KMS-11 (cell line): ENCODE results near the gene NACAD.

Experiments used
- H2AFZ ChIP-seq: fragments of 200-600 bp; sonication (generic); 2 replicates; pipeline ENCODE4 v1.6.1; 2016; ENCODE audit warnings: antibody characterized with exemption, mixed run types, low read depth
- H3K27ac ChIP-seq: fragments of 200-600 bp; sonication (generic); 2 replicates; pipeline ENCODE4 v1.6.1; 2016; ENCODE audit warnings: mild to moderate bottlenecking, mixed run types
- H3K27me3 ChIP-seq: fragments of 200-600 bp; sonication (generic); 2 replicates; pipeline ENCODE4 v1.6.1; 2017; ENCODE audit warnings: mild to moderate bottlenecking, low read depth, mixed run types, moderate library complexity; ENCODE audit not compliant: insufficient read depth
- H3K36me3 ChIP-seq: fragments of 200-600 bp; sonication (generic); 2 replicates; pipeline ENCODE4 v1.6.1; 2017; ENCODE audit warnings: mild to moderate bottlenecking, mixed run types; ENCODE audit not compliant: insufficient read depth
- H3K4me1 ChIP-seq: fragments of 200-600 bp; sonication (generic); 2 replicates; pipeline ENCODE4 v1.6.1; 2016; ENCODE audit warnings: mild to moderate bottlenecking, low read depth, mixed run types; ENCODE audit not compliant: poor library complexity, severe bottlenecking
- H3K4me2 ChIP-seq: fragments of 200-600 bp; sonication (generic); 2 replicates; pipeline ENCODE4 v1.7.0; 2016; ENCODE audit warnings: mild to moderate bottlenecking, mixed run types
- H3K4me3 ChIP-seq: fragments of 200-600 bp; sonication (generic); IDR thresholded peaks from 2 replicates; pipeline ENCODE4 v1.6.1; 2017; ENCODE audit warnings: low read depth, low read length, mixed read lengths; ENCODE audit not compliant: insufficient read depth
- H3K79me2 ChIP-seq: fragments of 200-600 bp; sonication (generic); 2 replicates; pipeline ENCODE4 v1.6.1; 2016; ENCODE audit warnings: low read depth, mixed run types; ENCODE audit not compliant: insufficient read depth
- H3K9ac ChIP-seq: fragments of 200-600 bp; sonication (generic); 2 replicates; pipeline ENCODE4 v1.6.1; 2016; ENCODE audit warnings: mild to moderate bottlenecking, mixed run types
- H4K20me1 ChIP-seq: fragments of 200-600 bp; sonication (generic); 2 replicates; pipeline ENCODE4 v1.6.1; 2016; ENCODE audit warnings: mild to moderate bottlenecking, mixed run types; ENCODE audit not compliant: insufficient read depth
- TF ChIP-seq, protein P1 (sequence below): fragments of 200-600 bp; sonication (generic); conservative IDR thresholded peaks from 2 replicates; pipeline ENCODE4 v1.6.1; 2017; ENCODE audit warnings: low read depth, mild to moderate bottlenecking, antibody characterized with exemption, low read length, moderate library complexity, mixed read lengths

Gene NACAD

DNA sequence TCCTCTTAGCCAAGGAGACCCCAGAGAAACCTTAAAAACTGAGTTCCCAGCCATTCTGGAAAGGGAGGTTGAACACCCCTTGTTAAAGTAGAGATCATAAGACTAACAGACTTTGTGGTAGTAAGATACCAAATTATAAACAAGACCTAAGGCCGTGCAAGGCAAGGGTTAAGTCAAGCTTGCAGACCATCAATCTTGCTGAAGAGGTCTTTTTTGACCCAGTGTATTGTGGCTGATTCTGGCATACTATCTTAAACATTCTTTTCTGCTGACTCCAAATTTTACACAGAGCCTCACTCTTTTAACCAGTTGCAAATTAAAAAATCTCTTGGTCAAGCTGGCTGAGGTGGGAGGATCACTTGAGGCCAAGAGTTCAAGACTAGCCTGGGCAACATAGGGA is 23.9 kb upstream of the NACAD start:
- H4K20me1 ChIP-seq = peaks cover 5% of the 10 kb centered on the region; the same call in 1 of the 2 replicates
- peaks cover 38% of the 10 kb centered on the region for H3K79me2 ChIP-seq
- H3K4me1 ChIP-seq = peaks cover 36% of the 10 kb centered on the region
- peaks cover 1% of the 10 kb centered on the region; the same call in 1 of the 2 replicates for H3K36me3 ChIP-seq
- no peak overlapping the region for H3K4me3 ChIP-seq
- H3K9ac ChIP-seq = no peak overlapping the region
- TF ChIP-seq, protein P1, sequence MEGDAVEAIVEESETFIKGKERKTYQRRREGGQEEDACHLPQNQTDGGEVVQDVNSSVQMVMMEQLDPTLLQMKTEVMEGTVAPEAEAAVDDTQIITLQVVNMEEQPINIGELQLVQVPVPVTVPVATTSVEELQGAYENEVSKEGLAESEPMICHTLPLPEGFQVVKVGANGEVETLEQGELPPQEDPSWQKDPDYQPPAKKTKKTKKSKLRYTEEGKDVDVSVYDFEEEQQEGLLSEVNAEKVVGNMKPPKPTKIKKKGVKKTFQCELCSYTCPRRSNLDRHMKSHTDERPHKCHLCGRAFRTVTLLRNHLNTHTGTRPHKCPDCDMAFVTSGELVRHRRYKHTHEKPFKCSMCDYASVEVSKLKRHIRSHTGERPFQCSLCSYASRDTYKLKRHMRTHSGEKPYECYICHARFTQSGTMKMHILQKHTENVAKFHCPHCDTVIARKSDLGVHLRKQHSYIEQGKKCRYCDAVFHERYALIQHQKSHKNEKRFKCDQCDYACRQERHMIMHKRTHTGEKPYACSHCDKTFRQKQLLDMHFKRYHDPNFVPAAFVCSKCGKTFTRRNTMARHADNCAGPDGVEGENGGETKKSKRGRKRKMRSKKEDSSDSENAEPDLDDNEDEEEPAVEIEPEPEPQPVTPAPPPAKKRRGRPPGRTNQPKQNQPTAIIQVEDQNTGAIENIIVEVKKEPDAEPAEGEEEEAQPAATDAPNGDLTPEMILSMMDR = no peak
- H3K27me3 ChIP-seq = no peaks in the 10 kb centered on the region
- H3K4me2 ChIP-seq = peak overlapping the region; percentile 48; the same call in 1 of the 2 replicates
- H2AFZ ChIP-seq = no peak overlapping the region
- H3K27ac ChIP-seq = no peak overlapping the region

DNA sequence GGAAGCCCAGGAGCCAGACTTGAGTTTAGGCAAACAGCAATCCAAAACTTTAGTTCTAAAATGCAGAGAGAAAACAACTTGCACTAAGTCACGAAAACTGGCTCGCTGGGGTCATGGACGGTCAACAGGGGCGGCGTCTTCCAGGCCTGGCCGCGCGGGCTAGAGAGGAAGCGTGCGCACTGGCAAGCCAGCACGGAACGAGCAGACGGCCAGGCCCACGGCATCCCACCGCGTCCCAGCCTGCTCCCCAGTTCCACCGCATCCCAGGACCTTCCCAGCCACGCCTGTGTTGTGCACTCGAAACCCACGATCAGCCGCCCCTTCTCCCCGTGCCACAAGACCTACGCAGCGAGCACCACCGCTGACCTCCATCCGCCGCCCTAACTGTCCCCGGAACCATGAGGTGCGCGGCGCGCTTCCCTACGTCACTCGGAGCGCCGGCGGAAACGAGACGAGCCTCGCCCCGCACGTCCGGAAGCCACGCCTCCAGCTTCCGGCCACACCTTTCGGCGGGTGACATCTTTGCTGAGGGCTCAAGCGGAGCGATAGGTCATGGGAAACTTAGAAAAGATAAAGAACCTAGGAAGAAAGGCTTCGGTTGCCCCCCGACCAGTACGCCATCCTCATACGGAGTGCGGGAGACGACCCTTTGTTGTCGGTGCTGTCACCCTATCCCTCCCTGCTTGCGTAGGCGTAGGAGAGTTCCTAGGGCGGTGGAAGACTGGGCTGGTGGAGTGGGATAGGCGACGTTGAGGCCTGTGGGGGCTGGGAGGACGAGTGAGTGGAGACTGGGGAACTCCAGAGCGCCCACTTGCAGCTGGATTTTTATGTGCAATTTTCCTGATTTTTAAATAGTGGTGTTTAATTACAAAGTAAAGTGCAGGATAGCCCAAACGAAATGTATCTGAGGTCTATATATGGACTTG is 22.8 kb upstream of the NACAD start, which contains the start of gene TBRG4:
TBRG4 (minus strand) TSS at position 400 of the 926 bp plus-strand sequence. CDS start 2,460 bp downstream, outside the sequence.
- TF ChIP-seq, protein P1 = peak; percentile 51; the same call in 1 of the 2 replicates
- Histone ChIP-seq H3K4me1 (peaks cover 36% of the 10 kb centered on the region), H3K4me3 (no peak within 1 kb of the TSS), H4K20me1 (peaks cover 12% of the 10 kb centered on the region; the same call in 1 of the 2 replicates), H3K9ac (peak within 1 kb of the TSS; percentile 92), H2AFZ (peak within 1 kb of the TSS; percentile 41), H3K4me2 (peak within 1 kb of the TSS; percentile 74), H3K36me3 (peaks cover 4% of the 10 kb centered on the region; the same call in 1 of the 2 replicates), H3K27me3 (no peaks in the 10 kb centered on the region), H3K79me2 (peaks cover 47% of the 10 kb centered on the region), H3K27ac (peak within 1 kb of the TSS; percentile 75)

DNA sequence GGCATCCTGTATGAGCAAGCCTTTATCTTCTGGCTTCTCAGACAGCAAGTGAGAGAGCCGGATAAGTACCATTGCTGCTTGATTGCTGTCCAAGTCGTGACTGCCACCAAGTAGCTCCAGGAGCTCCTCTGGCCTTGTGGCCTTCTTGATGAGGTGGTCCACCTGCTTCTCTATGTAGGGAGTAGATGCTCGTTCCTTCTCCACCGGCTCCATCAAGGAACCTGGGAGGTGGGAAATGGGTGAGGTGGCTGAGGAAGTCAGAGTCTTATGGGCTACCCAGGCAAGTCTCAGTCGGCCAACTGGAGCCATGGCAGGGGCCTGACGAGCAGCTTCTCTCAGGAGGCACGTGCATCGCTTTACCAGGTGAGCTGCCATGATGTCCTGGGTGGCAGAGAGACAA is 20.1 kb upstream of the NACAD start:
- Histone ChIP-seq H3K79me2 (peaks cover 58% of the 10 kb centered on the region), H3K4me3 (no peak overlapping the region), H3K9ac (no peak overlapping the region), H2AFZ (no peak overlapping the region), H3K27me3 (no peaks in the 10 kb centered on the region), H3K4me2 (peak overlapping the region; percentile 10; the same call in 1 of the 2 replicates), H3K36me3 (peaks cover 9% of the 10 kb centered on the region; the same call in 1 of the 2 replicates), H3K27ac (no peak overlapping the region), H3K4me1 (peaks cover 36% of the 10 kb centered on the region), H4K20me1 (peaks cover 20% of the 10 kb centered on the region; the same call in 1 of the 2 replicates)
- TF ChIP-seq, protein P1 = no peak

DNA sequence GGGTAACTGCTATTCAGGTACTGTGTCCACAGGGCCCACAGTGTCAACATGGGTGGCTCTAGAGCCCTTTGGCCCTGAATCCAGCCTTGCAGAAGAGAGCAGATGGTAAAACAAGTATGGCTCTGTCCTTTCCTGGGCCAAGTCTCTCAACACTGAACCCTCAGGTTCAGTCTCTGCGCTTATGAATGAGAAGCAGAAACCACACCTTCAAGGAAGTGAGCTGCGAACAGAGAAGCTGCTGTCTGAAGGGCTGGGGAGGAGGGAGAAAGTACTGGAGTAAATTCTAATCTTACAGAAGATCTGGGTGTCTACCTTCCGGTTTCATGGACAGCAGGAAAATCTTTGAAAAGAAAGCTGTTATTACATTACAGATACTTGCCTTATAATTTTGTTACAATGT is 18.6 kb upstream of the NACAD start:
- Histone ChIP-seq H3K9ac (no peak overlapping the region), H3K4me2 (no peak overlapping the region), H4K20me1 (peaks cover 20% of the 10 kb centered on the region; the same call in 1 of the 2 replicates), H3K36me3 (peaks cover 19% of the 10 kb centered on the region; the same call in 1 of the 2 replicates), H3K4me1 (peaks cover 31% of the 10 kb centered on the region), H3K27me3 (no peaks in the 10 kb centered on the region), H3K27ac (no peak overlapping the region), H3K79me2 (peaks cover 58% of the 10 kb centered on the region), H3K4me3 (no peak overlapping the region), H2AFZ (no peak overlapping the region)
- TF ChIP-seq, protein P1 = no peak
